HCT116 (cell line): ENCODE results near the gene OR13G1. TPM values are rescaled to one million over a fixed set of nuclear protein-coding genes. Genes with fewer than 3 reads are reported as not detected.

Experiments
- ATAC-seq: fragments of 200-7000 bp; cut with Tn5 transposase; 2 replicates; pipeline ENCODE4 v1.9.1; 2020; ENCODE audit warnings: mild to moderate bottlenecking, moderate library complexity
- BruUV-seq: library from RNA; stranded (reverse); fragments of 400-500 nt; replicated peaks from 2 replicates; lab custom pipeline; 2021; lab: Mats Ljungman, UMichigan
- CTCF ChIA-PET: fragments of 300-600 bp; sonication (Branson Sonifier 250); formaldehyde crosslinking; loops from one replicate; lab custom pipeline; 2021; ENCODE audit warnings: antibody characterized with exemption; lab: Charles Lee
- POLR2A ChIA-PET: fragments of 300-600, 350-600 bp; sonication (Branson Sonifier 250); formaldehyde crosslinking; loops from one replicate; lab custom pipeline; 2021; ENCODE audit warnings: antibody characterized with exemption; lab: Charles Lee
- RAD21 ChIA-PET, 2 experiments: fragments of 300-600 bp; sonication (Branson Sonifier 250); formaldehyde crosslinking; loops; one replicate each; lab custom pipeline; 2023; ENCODE audit warnings: low total read pairs in 2 of 2; ENCODE audit not compliant: uncharacterized antibody in 2 of 2, unreplicated experiment in 2 of 2, low non-redundant PET in 1 of 2; lab: Charles Lee
- DNase-seq: peaks from one replicate; pipeline ENCODE4 v3.0.0-alpha.2; 2010; ENCODE audit warnings: low read depth, low spot score
- H2AFZ ChIP-seq: fragments of 200-600 bp; shearing (Covaris generic), sonication (generic); 2 replicates; pipeline ENCODE4 v1.6.1; 2017; ENCODE audit warnings: low read depth, mixed run types, mixed read lengths, antibody characterized with exemption, low read length; ENCODE audit not compliant: poor library complexity, severe bottlenecking
- H3K27ac ChIP-seq: 2 replicates; pipeline ENCODE4 v1.5.1; 2012; ENCODE audit warnings: low read depth, low read length
- H3K27me3 ChIP-seq: fragments of 200-600 bp; sonication (generic); 2 replicates; pipeline ENCODE4 v1.6.1; 2016; ENCODE audit warnings: mixed run types, low read length, mixed read lengths; ENCODE audit not compliant: insufficient read depth
- H3K36me3 ChIP-seq, 2 experiments: fragments of 200-500 bp in 1 of 2; fragments of 200-600 bp in 1 of 2; sonication (Bioruptor generic) in 1 of 2; sonication (generic) in 1 of 2; 2 replicates each; pipeline versions ENCODE4 v1.5.1 to v1.6.1; 2014 to 2016; ENCODE audit warnings: low read length in 2 of 2, inconsistent platforms in 1 of 2, mixed read lengths in 1 of 2, mixed run types in 1 of 2; ENCODE audit not compliant: insufficient read depth in 2 of 2, control insufficient read depth in 1 of 2
- H3K4me1 ChIP-seq, 2 experiments: fragments of 200-600 bp in 1 of 2; sonication (generic) in 1 of 2; 2 replicates each; pipeline versions ENCODE4 v1.5.1 to v1.6.1; 2012 to 2017; ENCODE audit warnings: low read length in 2 of 2, inconsistent platforms in 1 of 2, mild to moderate bottlenecking in 1 of 2, mixed read lengths in 1 of 2, mixed run types in 1 of 2, moderate library complexity in 1 of 2; ENCODE audit not compliant: insufficient read depth in 2 of 2, control insufficient read depth in 1 of 2
- H3K4me2 ChIP-seq: fragments of 200-600 bp; sonication (generic); 2 replicates; pipeline ENCODE4 v1.6.1; 2017; ENCODE audit warnings: mixed run types, low read length, mixed read lengths
- H3K4me3 ChIP-seq, 2 experiments: fragments of 200-600 bp in 1 of 2; sonication (generic) in 1 of 2; replicated peaks in 1 of 2; 2 replicates each; pipeline ENCODE4 v1.5.1; 2011 to 2016; ENCODE audit warnings: low read length in 2 of 2, control low read depth in 1 of 2, low read depth in 1 of 2, mild to moderate bottlenecking in 1 of 2, mixed read lengths in 1 of 2, mixed run types in 1 of 2
- H3K79me2 ChIP-seq: fragments of 200-600 bp; sonication (generic); 2 replicates; pipeline ENCODE4 v1.6.1; 2017; ENCODE audit warnings: mild to moderate bottlenecking, mixed run types, low read length, moderate library complexity, mixed read lengths; ENCODE audit not compliant: insufficient read depth
- H3K9ac ChIP-seq: fragments of 200-600 bp; sonication (generic); 2 replicates; pipeline ENCODE4 v1.6.1; 2016; ENCODE audit warnings: low read length, mixed read lengths
- H3K9me2 ChIP-seq: fragments of 200-600 bp; sonication (generic), shearing (Covaris generic); 2 replicates; pipeline ENCODE4 v1.6.1; 2017; ENCODE audit warnings: mixed run types, mild to moderate bottlenecking, moderate library complexity; ENCODE audit not compliant: insufficient read depth
- H3K9me3 ChIP-seq, 2 experiments: fragments of 200-500 bp in 1 of 2; fragments of 200-600 bp in 1 of 2; sonication (Bioruptor generic) in 1 of 2; sonication (generic) in 1 of 2; 2 replicates each; pipeline ENCODE4 v1.6.1; 2014 to 2017; ENCODE audit warnings: low read length in 2 of 2, mixed read lengths in 2 of 2, inconsistent platforms in 1 of 2, low read depth in 1 of 2, mild to moderate bottlenecking in 1 of 2, mixed run types in 1 of 2, moderate library complexity in 1 of 2; ENCODE audit not compliant: control insufficient read depth in 1 of 2, insufficient read depth in 1 of 2
- H4K20me1 ChIP-seq: fragments of 200-600 bp; sonication (generic), shearing (Covaris generic); 2 replicates; pipeline ENCODE4 v1.6.1; 2017; ENCODE audit warnings: mixed run types, mild to moderate bottlenecking, moderate library complexity; ENCODE audit not compliant: insufficient read depth
- CBX3 ChIP-seq: IDR thresholded peaks from 2 replicates; pipeline ENCODE4 v1.6.1; 2012; ENCODE audit warnings: low read depth
- CEBPB ChIP-seq: IDR thresholded peaks from 2 replicates; pipeline ENCODE4 v1.6.1; 2012; ENCODE audit warnings: low read depth
- EGR1 ChIP-seq: IDR thresholded peaks from 2 replicates; pipeline ENCODE4 v1.6.1; 2012; ENCODE audit warnings: low read depth
- FOSL1 ChIP-seq: IDR thresholded peaks from 2 replicates; pipeline ENCODE4 v1.6.1; 2012; ENCODE audit warnings: low read depth
- JUND ChIP-seq: IDR thresholded peaks from 2 replicates; pipeline ENCODE4 v1.6.1; 2012
- POLR2AphosphoS5 ChIP-seq: IDR thresholded peaks from 2 replicates; pipeline ENCODE4 v1.6.1; 2011; ENCODE audit warnings: mild to moderate bottlenecking, low read depth, low read length, moderate library complexity
- SIN3A ChIP-seq: IDR thresholded peaks from 2 replicates; pipeline ENCODE4 v1.6.1; 2012; ENCODE audit warnings: low read depth
- SP1 ChIP-seq: IDR thresholded peaks from 2 replicates; pipeline ENCODE4 v1.6.1; 2012; ENCODE audit warnings: low read depth
- SRF ChIP-seq: IDR thresholded peaks from 2 replicates; pipeline ENCODE4 v1.6.1; 2012; ENCODE audit warnings: low read depth
- YY1 ChIP-seq: IDR thresholded peaks from 2 replicates; pipeline ENCODE4 v1.6.1; 2011; ENCODE audit warnings: low read length, low read depth, moderate library complexity, mild to moderate bottlenecking; ENCODE audit not compliant: insufficient replicate concordance; ENCODE audit errors: extremely low read depth
- ZBTB33 ChIP-seq: IDR thresholded peaks from 2 replicates; pipeline ENCODE4 v1.6.1; 2011; ENCODE audit warnings: mild to moderate bottlenecking, low read length, moderate library complexity; ENCODE audit not compliant: insufficient replicate concordance; ENCODE audit errors: extremely low read depth
- ZNF274 ChIP-seq: fragments of 200-500 bp; sonication (Bioruptor generic); IDR thresholded peaks from 2 replicates; pipeline ENCODE4 v1.6.1; 2014; ENCODE audit warnings: mild to moderate bottlenecking, low read depth, low read length, inconsistent platforms
- intact Hi-C: fragments of 100-400 bp; cut with micrococcal nuclease; formaldehyde crosslinking; loops from 2 replicates; pipeline ENCODE4 v1.10.0; 2022
- total RNA-seq: library from RNA; stranded (reverse); gene quantifications from one replicate; pipeline ENCODE4 v1.2.1, GENCODE V29; 2021; ENCODE audit not compliant: unreplicated experiment

The OR13G1 gene
- total RNA-seq, 1 experiment from 2014 or later: not detected

GRCh38 chr1:247653040-247653439, 26.5 kb downstream of the OR13G1 start:
- ChIA-PET CTCF (no interaction called here), RAD21 (no interaction called here), POLR2A (no interaction called here)
- Histone ChIP-seq H3K4me2 (no peak overlapping the region), H3K4me1 (no peaks in the 10 kb centered on the region), H4K20me1 (no peaks in the 10 kb centered on the region), H3K36me3 (no peaks in the 10 kb centered on the region), H2AFZ (no peak overlapping the region), H3K27ac (no peak overlapping the region), H3K9ac (no peak overlapping the region), H3K4me3 (no peak overlapping the region), H3K9me3 (no peaks in the 10 kb centered on the region), H3K9me2 (no peaks in the 10 kb centered on the region), H3K79me2 (no peaks in the 10 kb centered on the region), H3K27me3 (no peaks in the 10 kb centered on the region)
- DNase-seq: no peak
- no peak for ATAC-seq
- no TSS peak for BruUV-seq
- TF ChIP-seq CEBPB (no peak), SP1 (no peak), SIN3A (no peak), JUND (no peak), ZNF274 (no peak), FOSL1 (no peak), EGR1 (no peak), YY1 (no peak), POLR2AphosphoS5 (no peak), SRF (no peak), CBX3 (no peak), ZBTB33 (no peak)
- intact Hi-C loops: no loop called here
